GM21529 (cell line): ENCODE measurements around the gene ACOX1.
"Not testable (repeated sequence)": the region's sequence is repeated elsewhere in the genome, so short reads cannot be mapped to it uniquely, and the experiment has no call there.

Source experiments
- ATAC-seq: cut with Tn5 transposase; IDR thresholded peaks from one replicate; pipeline ENCODE4 v1.9.1; 2021; ENCODE audit not compliant: unreplicated experiment

ACOX1 gene

GRCh38 chr17:75981019-75981615 is 2.2 kb upstream of the ACOX1 start:
- ATAC-seq: no peak

DNA sequence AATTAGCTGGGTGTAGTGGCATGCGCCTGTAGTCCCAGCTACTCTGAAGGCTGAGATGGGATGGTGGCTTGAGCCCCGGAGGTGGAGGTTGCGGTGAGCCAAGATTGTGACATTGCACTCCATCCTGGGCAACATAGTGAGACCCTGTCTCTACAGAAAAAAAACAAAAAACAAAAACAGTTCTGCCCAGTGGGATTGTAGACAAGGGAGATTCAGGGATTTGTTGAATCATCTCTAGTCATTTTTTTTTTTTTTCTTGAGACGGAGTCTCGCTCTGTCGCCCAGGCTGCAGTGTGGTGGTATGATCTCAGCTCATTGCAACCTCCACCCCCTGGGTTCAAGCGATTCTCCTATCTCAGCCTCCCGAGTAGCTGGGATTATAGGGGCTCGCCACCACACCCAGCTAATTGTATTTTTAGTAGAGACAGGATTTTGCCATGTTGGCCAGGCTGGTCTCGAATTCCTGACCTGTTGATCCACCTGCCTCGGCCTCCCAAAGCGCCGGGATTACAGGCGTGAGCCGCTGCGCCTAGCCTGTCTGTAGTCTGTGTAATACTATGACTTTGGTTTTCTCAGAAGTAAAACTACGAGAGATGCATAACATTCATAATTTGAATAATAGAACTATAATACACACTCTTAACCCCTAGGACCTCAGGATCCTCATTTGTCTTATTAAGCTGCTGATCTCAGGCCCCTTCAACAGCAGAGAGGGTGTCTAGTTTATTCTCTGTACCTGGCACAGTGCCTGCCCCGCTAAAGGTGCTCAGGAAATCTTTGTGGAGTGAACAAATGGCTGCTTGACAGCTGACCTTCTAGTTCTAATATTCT is 1.4 kb upstream of the ACOX1 start:
- no peak for ATAC-seq

DNA sequence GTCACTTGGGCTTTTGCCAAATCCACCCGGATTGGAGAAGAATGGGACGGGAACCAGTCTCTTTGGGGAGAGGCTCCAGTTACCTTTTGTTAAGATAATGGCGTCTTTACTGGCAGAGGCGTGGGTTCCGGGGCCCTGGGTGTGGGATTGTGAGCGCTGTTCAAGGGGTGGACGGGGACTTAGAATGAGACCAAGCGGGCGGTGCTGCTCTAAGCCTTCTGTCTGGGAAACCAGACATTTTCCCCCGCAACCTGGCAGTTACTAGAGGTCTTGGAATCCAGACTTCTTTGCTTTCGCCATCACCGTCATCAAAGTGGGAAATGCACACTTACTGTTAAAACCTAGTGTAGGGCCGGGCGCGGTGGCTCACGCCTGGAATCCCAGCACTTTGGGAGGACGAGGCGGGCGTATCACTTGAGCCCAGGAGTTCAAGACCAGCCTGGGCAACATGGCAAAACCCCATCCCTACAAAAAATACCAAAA is 780 bp upstream of the ACOX1 start:
- peak; percentile 18 for ATAC-seq

GRCh38 chr17:75976175-75976848 is 2.7 kb downstream of the ACOX1 start:
- ATAC-seq: no peak

DNA sequence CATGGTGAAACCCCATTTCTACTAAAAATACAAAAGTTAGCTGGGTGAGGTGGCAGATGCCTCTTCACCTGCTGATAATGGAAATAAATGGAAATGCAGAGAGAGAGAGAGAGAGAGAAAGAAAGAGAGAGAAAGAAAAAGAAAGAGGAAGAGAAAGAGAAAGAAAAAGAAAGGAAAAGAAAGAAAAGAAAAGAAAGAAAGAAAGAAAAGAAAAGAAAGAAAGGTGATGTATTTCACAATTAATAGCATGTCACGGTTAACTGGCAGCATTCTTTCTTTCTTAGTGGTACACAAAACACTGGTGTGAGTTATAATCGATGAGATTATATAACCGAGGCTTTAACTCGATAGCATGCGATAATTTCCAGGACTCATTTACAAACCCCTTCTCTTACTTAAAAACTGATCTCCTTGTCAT is 3.2 kb downstream of the ACOX1 start:
- ATAC-seq: no peak

DNA sequence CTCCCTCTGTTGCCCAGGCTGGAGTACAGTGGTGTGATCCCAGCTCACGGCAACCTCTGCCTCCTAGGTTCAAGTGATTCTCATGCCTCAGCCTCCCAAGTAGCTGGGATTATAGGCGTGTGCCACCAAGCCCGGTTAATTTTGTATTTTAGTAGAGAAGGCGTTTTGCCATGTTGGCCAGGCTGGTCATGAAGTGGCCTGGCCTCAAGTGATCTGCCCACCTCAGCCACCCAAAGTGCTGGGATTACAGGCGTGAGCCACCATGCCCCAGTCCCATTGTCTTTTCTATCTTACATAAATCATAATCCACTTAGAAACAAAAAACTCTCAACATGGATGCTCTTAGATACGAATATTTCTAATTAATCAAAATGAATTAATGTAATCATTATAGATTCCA is 3.8 kb downstream of the ACOX1 start:
- not testable (repeated sequence) for ATAC-seq

- no peak for ATAC-seq
These were observed 8.3 kb downstream of the ACOX1 start for GRCh38 chr17:75970626-75971025.

GRCh38 chr17:75970011-75970523 is 8.9 kb downstream of the ACOX1 start:
- ATAC-seq: no peak

GRCh38 chr17:75969044-75969443 is 9.9 kb downstream of the ACOX1 start:
- ATAC-seq: not testable (repeated sequence)

- no peak for ATAC-seq
These were observed 13.5 kb downstream of the ACOX1 start for GRCh38 chr17:75965468-75965867.

DNA sequence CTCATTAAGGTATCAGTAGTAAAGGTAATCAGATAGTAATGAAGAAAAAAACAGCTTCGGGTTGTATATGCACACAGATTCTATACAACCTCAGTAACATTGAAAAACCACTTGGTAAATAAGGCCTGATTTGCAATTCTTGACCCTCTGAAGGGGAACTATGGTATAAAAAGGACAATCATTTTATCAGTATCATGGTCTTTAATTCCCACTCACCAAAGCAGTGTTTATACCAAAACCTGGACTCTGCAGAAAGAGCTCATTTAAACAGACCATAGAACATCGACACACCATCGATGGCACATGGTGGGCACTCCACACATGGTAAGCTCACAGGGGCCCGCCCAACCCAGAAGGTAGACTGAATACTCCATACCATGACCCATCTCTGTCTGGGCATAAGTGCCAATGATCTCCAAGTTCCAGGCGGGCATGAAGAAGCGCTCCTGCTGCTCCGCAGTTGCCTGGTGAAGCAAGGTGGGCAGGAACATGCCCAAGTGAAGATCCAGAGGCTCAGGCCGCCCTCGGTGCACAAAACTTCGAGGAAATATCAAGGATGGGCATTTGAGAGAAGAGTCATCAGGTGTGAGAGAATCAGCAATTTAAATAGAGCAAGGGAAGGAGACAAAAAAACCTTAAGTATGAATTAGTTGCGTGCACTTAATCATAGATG is 19.0 kb downstream of the ACOX1 start:
- ATAC-seq: no peak

GRCh38 chr17:75959051-75959838 is 19.7 kb downstream of the ACOX1 start:
- ATAC-seq: no peak

- no peak for ATAC-seq
These were observed 28.0 kb downstream of the ACOX1 start for GRCh38 chr17:75950855-75951554.

DNA sequence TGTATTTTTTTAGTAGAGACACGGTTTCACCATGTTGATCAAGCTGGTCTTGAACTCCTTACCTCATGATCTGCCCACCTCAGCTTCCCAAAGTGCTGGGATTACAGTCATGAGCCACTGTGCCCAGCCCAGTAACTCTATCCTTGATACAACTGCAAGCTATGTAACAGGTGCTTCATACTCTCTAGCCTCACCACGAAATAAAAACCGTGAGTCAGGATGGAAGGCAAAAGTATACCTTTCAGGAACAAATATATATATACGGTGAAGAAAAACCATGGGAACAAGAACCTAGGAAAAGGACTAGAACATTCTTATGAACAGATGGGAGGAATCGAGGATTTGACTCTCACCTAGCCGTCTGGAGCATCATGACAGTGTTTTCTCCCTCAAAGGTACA is 28.5 kb downstream of the ACOX1 start:
- ATAC-seq: no peak

- no peak for ATAC-seq
These were observed 33.8 kb downstream of the ACOX1 start for GRCh38 chr17:75945211-75945610.

DNA sequence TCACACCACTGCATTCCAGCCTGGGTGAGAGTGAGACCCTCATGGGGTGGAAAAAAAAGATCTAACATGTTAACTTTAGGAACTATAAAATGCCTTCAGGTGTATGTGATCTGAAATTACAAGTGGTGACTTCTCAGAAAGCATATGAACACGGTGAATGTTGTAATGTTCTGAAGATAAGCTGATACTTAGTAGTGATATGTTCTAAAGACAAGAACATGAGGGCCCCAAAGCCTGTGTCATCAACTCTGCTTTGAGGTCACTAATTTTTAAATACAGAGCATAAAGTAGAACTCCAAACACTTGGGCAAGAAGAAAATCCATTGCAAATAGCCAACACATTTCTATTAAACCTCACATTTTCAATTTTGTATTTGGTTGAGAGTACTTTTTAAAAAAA is 35.5 kb downstream of the ACOX1 start:
- ATAC-seq: no peak

GRCh38 chr17:75942473-75942872 is 36.5 kb downstream of the ACOX1 start:
- no peak for ATAC-seq

GRCh38 chr17:75941442-75941819 is 37.5 kb downstream of the ACOX1 start:
- no peak for ATAC-seq

DNA sequence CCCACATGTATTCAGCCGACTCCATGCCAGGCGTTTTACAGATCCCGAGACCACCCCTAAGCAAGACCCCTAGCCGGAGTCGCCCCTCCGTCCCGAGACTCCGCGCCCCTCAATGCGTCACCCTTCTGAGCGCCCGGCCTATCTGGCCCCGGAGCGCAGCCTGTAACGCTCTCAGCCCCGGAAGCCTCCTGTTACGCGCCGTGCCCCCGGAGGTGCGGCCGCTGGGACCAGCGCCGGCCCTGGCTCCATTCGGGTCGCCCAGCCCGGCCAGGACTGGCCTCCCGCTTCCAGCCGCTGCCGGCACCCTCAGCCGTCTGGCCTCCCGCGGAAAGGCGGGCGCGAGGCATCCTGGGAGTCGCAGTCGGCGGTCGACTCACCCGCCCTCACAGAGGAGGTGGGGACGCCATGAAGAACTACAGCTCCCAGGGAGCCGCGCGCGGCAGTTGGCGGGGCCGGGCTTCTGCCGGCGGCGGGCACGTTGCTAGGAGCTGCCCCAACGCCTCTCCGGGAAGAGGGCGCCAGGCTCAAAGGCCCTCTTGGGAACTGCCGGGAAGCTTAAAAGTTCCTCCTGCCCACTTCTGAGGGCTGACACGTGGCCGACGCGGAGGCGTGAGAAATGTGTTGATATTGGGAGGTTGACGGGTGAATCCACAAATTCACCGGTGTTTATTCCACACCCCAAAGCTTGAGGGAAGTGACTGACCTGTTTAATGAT is 38.1 kb downstream of the ACOX1 start, which contains the start of gene FBF1:
TSS of gene FBF1 (minus strand) at position 316 of the 715 bp plus-strand sequence. CDS start 2,893 bp downstream, outside the sequence.
- peak; percentile 93 for ATAC-seq
